ENCODE data around the gene ESRRA.

ESRRA gene

DNA sequence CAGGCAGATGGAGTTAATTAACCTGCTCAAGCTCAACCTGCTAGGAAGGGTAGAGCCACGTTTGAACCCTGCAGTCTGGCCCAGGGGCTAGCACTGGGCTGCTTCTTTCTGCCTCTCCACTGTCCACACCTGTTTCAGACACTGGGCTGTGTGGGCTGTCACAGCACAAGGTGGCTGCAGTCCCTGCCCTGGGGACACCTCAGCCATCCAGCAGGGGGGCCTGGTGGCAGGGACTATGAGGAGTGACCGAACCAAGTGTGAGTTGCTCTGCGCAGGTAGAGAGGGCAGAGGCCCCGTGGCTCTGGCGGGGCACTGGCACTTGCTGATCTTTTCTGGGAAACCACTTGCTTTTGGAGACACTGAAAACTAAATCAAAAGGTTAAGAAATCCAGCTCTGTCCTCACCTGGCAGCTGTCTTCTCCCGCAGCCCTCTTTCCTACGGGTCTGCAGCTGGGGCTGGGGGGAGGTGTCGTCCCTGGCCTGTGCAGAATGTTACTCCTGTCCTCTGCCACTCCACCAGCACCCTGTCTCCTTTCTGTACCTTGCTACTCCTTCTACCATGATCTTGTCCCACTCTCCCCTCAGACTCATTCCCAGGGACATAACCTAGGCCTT lies 26.6 kb upstream of the ESRRA start:
- H3K79me2 ChIP-seq (ENCODE audit: insufficient read depth, low read depth), result peaks cover 8% of the 10 kb centered on the region; the same call in 1 of the 2 replicates
- H4K20me1 ChIP-seq (ENCODE audit: insufficient read depth), result no peaks in the 10 kb centered on the region
- no peak overlapping the region for H2AFZ ChIP-seq (ENCODE audit: low read depth)
- H3K9ac ChIP-seq, result no peak overlapping the region
- H3K36me3 ChIP-seq (ENCODE audit: insufficient read depth), result no peaks in the 10 kb centered on the region
- peaks cover 13% of the 10 kb centered on the region for H3K4me1 ChIP-seq (ENCODE audit: low read depth, poor library complexity, severe bottlenecking)
- TF ChIP-seq, protein P1, sequence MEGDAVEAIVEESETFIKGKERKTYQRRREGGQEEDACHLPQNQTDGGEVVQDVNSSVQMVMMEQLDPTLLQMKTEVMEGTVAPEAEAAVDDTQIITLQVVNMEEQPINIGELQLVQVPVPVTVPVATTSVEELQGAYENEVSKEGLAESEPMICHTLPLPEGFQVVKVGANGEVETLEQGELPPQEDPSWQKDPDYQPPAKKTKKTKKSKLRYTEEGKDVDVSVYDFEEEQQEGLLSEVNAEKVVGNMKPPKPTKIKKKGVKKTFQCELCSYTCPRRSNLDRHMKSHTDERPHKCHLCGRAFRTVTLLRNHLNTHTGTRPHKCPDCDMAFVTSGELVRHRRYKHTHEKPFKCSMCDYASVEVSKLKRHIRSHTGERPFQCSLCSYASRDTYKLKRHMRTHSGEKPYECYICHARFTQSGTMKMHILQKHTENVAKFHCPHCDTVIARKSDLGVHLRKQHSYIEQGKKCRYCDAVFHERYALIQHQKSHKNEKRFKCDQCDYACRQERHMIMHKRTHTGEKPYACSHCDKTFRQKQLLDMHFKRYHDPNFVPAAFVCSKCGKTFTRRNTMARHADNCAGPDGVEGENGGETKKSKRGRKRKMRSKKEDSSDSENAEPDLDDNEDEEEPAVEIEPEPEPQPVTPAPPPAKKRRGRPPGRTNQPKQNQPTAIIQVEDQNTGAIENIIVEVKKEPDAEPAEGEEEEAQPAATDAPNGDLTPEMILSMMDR (conservative IDR thresholded peaks at IDR 0.05; ENCODE audit: low read depth, low read length), result no peak
- no peak overlapping the region for H3K27ac ChIP-seq
- no peak overlapping the region for H3K4me2 ChIP-seq
- H3K27me3 ChIP-seq (ENCODE audit: insufficient read depth, low read depth), result no peaks in the 10 kb centered on the region
- H3K4me3 ChIP-seq (IDR thresholded peaks at IDR 0.05; ENCODE audit: insufficient read depth, low read depth, low read length), result no peak overlapping the region

DNA sequence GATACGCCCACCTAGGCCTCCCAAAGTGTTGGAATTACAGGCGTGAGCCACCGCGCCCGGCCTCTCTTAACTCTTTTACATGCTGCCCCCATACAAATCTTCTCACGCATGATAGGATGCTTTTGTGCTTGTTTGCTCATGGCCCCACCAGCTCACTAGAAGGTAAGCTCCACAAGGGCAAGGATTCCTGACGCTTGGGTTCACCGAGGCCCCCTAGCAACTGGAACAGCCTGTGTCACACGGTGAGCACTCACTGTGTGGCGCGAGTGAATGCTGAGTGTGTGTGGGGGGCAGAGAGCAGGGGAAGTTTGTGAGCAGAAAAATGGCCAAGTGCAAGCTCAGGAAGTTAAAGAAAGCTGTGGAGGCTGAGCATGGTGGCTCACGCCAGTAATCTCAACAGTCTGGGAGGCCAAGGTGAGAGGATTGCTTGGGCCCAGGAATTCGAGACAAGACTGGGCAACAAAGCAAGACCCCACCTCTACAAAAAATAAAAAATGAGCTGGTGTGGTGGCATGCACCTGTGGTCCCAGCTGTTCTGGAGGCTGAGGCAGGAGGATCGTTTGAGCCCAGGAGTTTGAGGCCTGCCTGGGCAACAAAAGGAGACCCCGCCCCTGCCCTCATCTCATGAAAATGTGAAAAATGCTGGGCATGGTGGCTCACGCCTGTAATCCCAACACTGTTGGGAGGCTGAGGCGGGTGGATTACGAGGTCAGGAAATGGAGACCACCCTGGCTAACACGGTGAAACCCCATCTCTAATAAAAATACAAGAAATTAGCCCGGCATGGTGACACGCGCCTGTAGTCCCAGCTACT lies 23.2 kb upstream of the ESRRA start:
- Histone ChIP-seq H3K4me3 (IDR thresholded peaks at IDR 0.05; ENCODE audit: insufficient read depth, low read depth, low read length) (no peak overlapping the region), H4K20me1 (ENCODE audit: insufficient read depth) (no peaks in the 10 kb centered on the region), H3K9ac (no peak overlapping the region), H3K27me3 (ENCODE audit: insufficient read depth, low read depth) (no peaks in the 10 kb centered on the region), H3K27ac (no peak overlapping the region), H3K36me3 (ENCODE audit: insufficient read depth) (no peaks in the 10 kb centered on the region), H2AFZ (ENCODE audit: low read depth) (no peak overlapping the region), H3K4me2 (no peak overlapping the region), H3K79me2 (ENCODE audit: insufficient read depth, low read depth) (peaks cover 14% of the 10 kb centered on the region), H3K4me1 (ENCODE audit: low read depth, poor library complexity, severe bottlenecking) (peaks cover 28% of the 10 kb centered on the region)
- TF ChIP-seq, protein P1 (conservative IDR thresholded peaks at IDR 0.05; ENCODE audit: low read depth, low read length), result no peak

DNA sequence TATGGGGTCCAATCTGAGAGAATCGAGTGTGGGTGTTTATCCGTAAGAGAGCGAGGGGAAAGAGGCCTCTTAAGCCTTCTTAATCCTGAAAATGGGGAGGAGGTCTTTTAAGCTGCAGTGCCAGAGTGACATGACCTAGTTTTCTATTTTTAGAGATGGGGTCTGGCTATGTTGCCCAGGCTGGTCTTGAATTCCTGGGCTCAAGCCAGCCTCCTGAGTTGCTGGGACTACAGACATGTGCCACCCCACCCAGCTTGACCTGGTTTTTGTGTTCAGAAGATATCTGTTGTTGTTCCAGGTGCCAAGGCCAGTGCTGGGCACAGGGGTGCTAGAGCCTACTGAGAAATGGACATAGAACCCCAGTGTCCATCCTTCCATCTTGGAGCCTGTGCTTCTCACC lies 22.2 kb upstream of the ESRRA start:
- H3K27me3 ChIP-seq (ENCODE audit: insufficient read depth, low read depth), result no peaks in the 10 kb centered on the region
- no peaks in the 10 kb centered on the region for H3K36me3 ChIP-seq (ENCODE audit: insufficient read depth)
- TF ChIP-seq, protein P1 (conservative IDR thresholded peaks at IDR 0.05; ENCODE audit: low read depth, low read length), result no peak
- no peak overlapping the region for H2AFZ ChIP-seq (ENCODE audit: low read depth)
- H3K4me3 ChIP-seq (IDR thresholded peaks at IDR 0.05; ENCODE audit: insufficient read depth, low read depth, low read length), result no peak overlapping the region
- peaks cover 14% of the 10 kb centered on the region for H3K79me2 ChIP-seq (ENCODE audit: insufficient read depth, low read depth)
- peak overlapping the region; percentile 97; the same call in 1 of the 2 replicates for H3K4me2 ChIP-seq
- no peak overlapping the region for H3K9ac ChIP-seq
- no peaks in the 10 kb centered on the region for H4K20me1 ChIP-seq (ENCODE audit: insufficient read depth)
- H3K27ac ChIP-seq, result no peak overlapping the region; the same call in 1 of the 2 replicates
- peaks cover 28% of the 10 kb centered on the region for H3K4me1 ChIP-seq (ENCODE audit: low read depth, poor library complexity, severe bottlenecking)

DNA sequence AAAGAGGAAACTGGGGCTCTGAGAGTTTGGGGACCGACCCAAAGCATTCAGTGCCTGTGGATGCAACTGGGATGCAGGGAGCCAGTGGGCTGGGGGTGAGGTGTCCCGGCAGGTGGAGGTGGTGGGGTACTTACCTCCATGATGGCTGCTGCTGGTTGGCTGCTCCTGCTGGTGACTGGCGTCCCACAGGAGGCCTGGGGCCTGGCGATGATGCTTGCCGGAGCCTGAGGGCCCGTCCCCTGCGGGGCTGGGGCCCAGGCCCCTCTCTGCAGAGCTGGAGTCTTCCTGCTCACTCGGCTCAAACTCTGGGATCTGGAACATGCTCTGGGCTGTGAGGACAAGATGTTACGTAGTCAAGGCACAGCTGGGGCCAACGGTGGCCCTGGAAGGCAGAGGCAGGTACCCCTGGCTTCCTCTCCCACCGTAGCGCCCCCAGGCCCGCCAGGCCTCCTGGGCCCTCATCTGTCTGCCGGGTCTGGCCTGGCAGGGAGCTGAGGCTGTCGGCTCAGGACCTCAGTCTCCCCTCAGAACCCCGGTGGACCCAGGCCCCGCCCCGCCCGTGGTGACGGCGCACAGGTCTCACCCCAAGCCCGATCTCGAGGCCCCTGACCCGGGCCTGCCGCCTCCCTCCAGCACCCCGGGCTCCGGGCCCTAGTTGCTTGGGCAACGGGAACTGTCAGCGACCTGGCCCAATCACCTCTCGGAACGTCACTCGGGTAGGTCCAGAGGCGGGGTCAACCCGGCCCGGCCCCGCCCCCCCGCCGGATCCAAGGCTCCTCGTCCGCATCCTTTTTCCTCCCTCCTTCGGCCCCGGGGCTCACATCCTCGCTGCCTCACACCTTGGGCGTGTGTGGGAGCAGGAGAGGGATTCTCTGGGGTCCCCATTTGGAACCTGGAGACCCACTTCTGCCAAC lies 21.0 kb upstream of the ESRRA start, which contains the start of gene BAD:
BAD (minus strand) TSS at position 618 of the 914 bp plus-strand sequence; CDS start at position 321, 297 bp downstream.
- peaks cover 28% of the 10 kb centered on the region for H3K4me1 ChIP-seq (ENCODE audit: low read depth, poor library complexity, severe bottlenecking)
- TF ChIP-seq, protein P1 (conservative IDR thresholded peaks at IDR 0.05; ENCODE audit: low read depth, low read length), result no peak
- H3K79me2 ChIP-seq (ENCODE audit: insufficient read depth, low read depth), result peaks cover 14% of the 10 kb centered on the region
- H3K36me3 ChIP-seq (ENCODE audit: insufficient read depth), result no peaks in the 10 kb centered on the region
- peak within 1 kb of the TSS; percentile 97 for H3K4me2 ChIP-seq
- peak within 1 kb of the TSS; percentile 81 for H3K9ac ChIP-seq
- H2AFZ ChIP-seq (ENCODE audit: low read depth), result peak within 1 kb of the TSS; percentile 66
- no peaks in the 10 kb centered on the region for H4K20me1 ChIP-seq (ENCODE audit: insufficient read depth)
- peak within 1 kb of the TSS; percentile 92 for H3K27ac ChIP-seq
- no peaks in the 10 kb centered on the region for H3K27me3 ChIP-seq (ENCODE audit: insufficient read depth, low read depth)
- H3K4me3 ChIP-seq (IDR thresholded peaks at IDR 0.05; ENCODE audit: insufficient read depth, low read depth, low read length), result no peak within 1 kb of the TSS
